ENCODE results near the gene FAM170B. TPM values are rescaled to one million over a fixed set of nuclear protein-coding genes. Genes with fewer than 3 reads are reported as not detected.

FAM170B gene
- total RNA-seq (2011; cell fraction: chromatin; rRNA removed; ENCODE audit: low replicate concordance), result not detected in 2 replicates
- total RNA-seq (2011; cell fraction: nucleolus; rRNA removed), result 0.53 TPM in 1 of 2 replicates, not detected in the other
- total RNA-seq (2011; cell fraction: nucleoplasm; rRNA removed), result not detected in 2 replicates
- total RNA-seq (2014; rRNA removed) (0.24 TPM in 1 of 2 replicates, not detected in the other), total RNA-seq (2014; rRNA removed; fragmentation: Illumina TruSeq; extraction: Trizol) (not detected in 2 replicates), total RNA-seq (2015; rRNA removed; fragmentation: Illumina TruSeq; extraction: Trizol) (0.11 TPM in 2 replicates), total RNA-seq (2021) (not detected in 2 replicates), polyA plus RNA-seq (2011; rRNA removed) (0.07 TPM in 1 of 2 replicates, not detected in the other), polyA plus RNA-seq (2014; fragmentation: Illumina TruSeq; extraction: Trizol) (not detected in 2 replicates), polyA plus RNA-seq (2014; fragmentation: Nextera tagmentation; extraction: Ambion mirVana) (not detected), polyA plus RNA-seq (2014; rRNA removed) (0.13 and 0.21 TPM in 2 replicates), polyA minus RNA-seq (2011; rRNA and poly(A)+ RNA removed) (not detected in 2 replicates), Bru-seq, nascent RNA (percentile 22 among the genes with signal in this experiment), BruChase-seq, experiment 1, labeled RNA remaining after a 2-hour chase (percentile 37 among the genes with signal in this experiment), BruChase-seq, experiment 2, labeled RNA remaining after a 6-hour chase (percentile 18 among the genes with signal in this experiment)
- not detected in 2 replicates for polyA plus RNA-seq (2011; cell fraction: cytosol; rRNA removed)
- polyA plus RNA-seq (2011; cell fraction: nucleus; rRNA removed), result 0.11 TPM in 1 of 2 replicates, not detected in the other
- 0.15 and 0.17 TPM in 2 replicates for polyA plus RNA-seq (2012)
- not detected in 2 replicates for polyA minus RNA-seq (2011; cell fraction: cytosol; rRNA and poly(A)+ RNA removed)
- 0.22 TPM in 1 of 2 replicates, not detected in the other for polyA minus RNA-seq (2011; cell fraction: nucleus; rRNA and poly(A)+ RNA removed)
- long read RNA-seq, experiment 1, result 0 reads
- long read RNA-seq, experiment 2, result 0 reads
- long read RNA-seq, experiment 3, result 0 reads

GRCh38 chr10:49133706-49134248 is at the start of gene FAM170B:
TSS of gene FAM170B (minus strand) at chr10:49134021. CDS start at chr10:49133918, 103 bp downstream.
- Histone ChIP-seq H3K9ac (ENCODE audit: insufficient read depth in 1 of 2, low read depth in 2 of 2, low read length in 2 of 2) (no peak within 1 kb of the TSS), H3K27me3 (ENCODE audit: control insufficient read depth in 2 of 2, insufficient read depth in 2 of 2, low read length in 2 of 2) (peaks cover 9 to 13% of the 10 kb centered on the region in 2 experiments; a peak in 3 of 5 replicates), H3K9me3 (replicated peaks; ENCODE audit: control insufficient read depth, insufficient read depth, low read depth, low read length) (peaks cover 5% of the 10 kb centered on the region; the same call in 1 of the 2 replicates), H3K79me2 (ENCODE audit: control insufficient read depth, insufficient read depth, low read length) (no peaks in the 10 kb centered on the region), H3K4me2 (ENCODE audit: insufficient read depth, low read length) (no peak within 1 kb of the TSS), H3K36me3 (ENCODE audit: control insufficient read depth, insufficient read depth, low read length) (no peaks in the 10 kb centered on the region), H3K4me1 (replicated peaks in 1 of 2; ENCODE audit: control insufficient read depth in 2 of 2, insufficient read depth in 2 of 2, low read length in 2 of 2) (peaks cover 3 to 9% of the 10 kb centered on the region in 2 experiments; a peak in 2 of 5 replicates), H3K27ac (ENCODE audit: extremely low read depth, low read depth, low read length) (no peak within 1 kb of the TSS), H2AFZ (ENCODE audit: low read depth, low read length) (peak within 1 kb of the TSS; percentile 19), H3K9me1 (ENCODE audit: control insufficient read depth, insufficient read depth, low read length) (no peaks in the 10 kb centered on the region), H3K4me3 (no peak within 1 kb of the TSS), H4K20me1 (replicated peaks; ENCODE audit: control insufficient read depth, insufficient read depth, low read length) (no peaks in the 10 kb centered on the region)
- ChIA-PET CTCF (ENCODE audit: low intra/inter-chr PET ratio) (no interaction called here), POLR2A (interaction anchor here (0.6 to 1.0 kb wide), 2 partner anchors 11 to 163 kb away, joined by 3 read pairs; no protein-coding TSS in a partner anchor)
- FAIRE-seq (no peak), DNase-seq (ENCODE audit: extremely low read depth in 1 of 4, low spot score in 3 of 4) (no peak), ATAC-seq (no peak)
- intact Hi-C loops (cut with micrococcal nuclease), result no loop called here
- WGBS (ENCODE audit: insufficient coverage, low coverage, missing lambda C conversion rate), result 27% methylated on average over 5 of the region's 5 CpGs
- BruUV-seq (replicated peaks), result no TSS peak
- in situ Hi-C loops (cut with MboI), result no loop called here
- TF ChIP-seq ZNF133 (CRISPR knock-in tag; IDR thresholded peaks at IDR 0.05), result no peak
- TF ChIP-seq OTX1 (CRISPR knock-in tag; IDR thresholded peaks at IDR 0.05), result no peak
- TF ChIP-seq MCM3 (IDR thresholded peaks at IDR 0.05), result no peak
- TF ChIP-seq SMARCA5 (IDR thresholded peaks at IDR 0.05), result no peak
- no peak for TF ChIP-seq ZNF232 (CRISPR knock-in tag; IDR thresholded peaks at IDR 0.05)
- TF ChIP-seq NBN (IDR thresholded peaks at IDR 0.05; ENCODE audit: low read depth), result no peak
- TF ChIP-seq TSHZ1 (CRISPR knock-in tag; IDR thresholded peaks at IDR 0.05), result no peak
- no peak for TF ChIP-seq ZNF444 (CRISPR knock-in tag; IDR thresholded peaks at IDR 0.05)
- no peak for TF ChIP-seq ETS1 (conservative IDR thresholded peaks at IDR 0.05; ENCODE audit: control insufficient read depth, low read depth, low read length)
- TF ChIP-seq ETS2 (tag; IDR thresholded peaks at IDR 0.05; ENCODE audit: borderline replicate concordance, poor library complexity, severe bottlenecking), result no peak
- TF ChIP-seq SUPT5H (IDR thresholded peaks at IDR 0.05), result no peak
- TF ChIP-seq FIP1L1 (IDR thresholded peaks at IDR 0.05; ENCODE audit: low read depth, low read length, poor library complexity, severe bottlenecking), result no peak
- TF ChIP-seq HDAC6 (IDR thresholded peaks at IDR 0.05; ENCODE audit: low read depth, low read length), result no peak

Measured in K562 (cell line).